Stimulated activated CD4-positive, alpha-beta T cell treated with anti-CD3 and anti-CD28 coated beads, Interleukin-2, amount 100 ng/mL, for 24 hours (primary cell): ENCODE measurements around the gene ANXA6.
"Not testable (repeated sequence)": the region's sequence is repeated elsewhere in the genome, so short reads cannot be mapped to it uniquely, and the experiment has no call there.

ENCODE experiments used
- DNase-seq, 2 donors: peaks; one replicate each; pipeline ENCODE4 v3.0.0-alpha.2; 2020

ANXA6 gene

DNA sequence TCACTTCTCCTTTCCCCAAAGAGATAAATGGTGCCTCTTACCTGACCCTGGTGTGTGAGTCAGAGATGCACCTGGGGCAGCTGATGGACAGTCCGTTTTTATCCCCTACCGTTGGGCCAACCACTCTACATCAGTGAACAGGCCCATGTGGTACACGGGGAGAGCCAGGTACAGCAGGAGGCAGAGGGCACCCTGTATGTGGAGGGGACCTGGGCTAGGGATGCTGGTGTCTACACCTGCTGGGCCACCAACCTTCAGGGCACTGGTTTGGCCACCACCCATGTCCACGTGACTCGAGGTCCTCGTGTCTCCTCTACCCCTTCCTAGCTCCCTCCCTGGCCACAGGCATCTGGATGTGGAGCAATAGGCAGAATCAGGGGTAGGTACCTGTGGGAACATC, 22.7 kb upstream of the ANXA6 start:
- no peak for DNase-seq

DNA sequence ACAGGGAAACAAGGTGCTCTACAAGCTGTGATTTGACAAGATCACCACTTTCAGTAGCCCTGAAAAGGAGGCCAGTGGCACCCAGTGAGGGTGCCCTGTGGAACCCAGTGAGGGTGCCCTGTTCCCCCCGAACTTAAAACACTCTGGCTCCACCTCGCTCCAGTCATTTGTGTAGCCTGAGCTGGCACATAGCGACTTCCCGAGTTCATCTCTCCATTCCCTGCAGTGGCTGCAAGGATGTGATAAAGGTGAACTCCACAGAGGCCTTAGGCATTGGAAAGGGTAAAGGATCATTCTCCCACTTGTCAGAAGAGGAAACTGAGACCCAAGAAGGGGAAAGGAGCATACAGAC, 21.9 kb upstream of the ANXA6 start:
- DNase-seq: no peak

DNA sequence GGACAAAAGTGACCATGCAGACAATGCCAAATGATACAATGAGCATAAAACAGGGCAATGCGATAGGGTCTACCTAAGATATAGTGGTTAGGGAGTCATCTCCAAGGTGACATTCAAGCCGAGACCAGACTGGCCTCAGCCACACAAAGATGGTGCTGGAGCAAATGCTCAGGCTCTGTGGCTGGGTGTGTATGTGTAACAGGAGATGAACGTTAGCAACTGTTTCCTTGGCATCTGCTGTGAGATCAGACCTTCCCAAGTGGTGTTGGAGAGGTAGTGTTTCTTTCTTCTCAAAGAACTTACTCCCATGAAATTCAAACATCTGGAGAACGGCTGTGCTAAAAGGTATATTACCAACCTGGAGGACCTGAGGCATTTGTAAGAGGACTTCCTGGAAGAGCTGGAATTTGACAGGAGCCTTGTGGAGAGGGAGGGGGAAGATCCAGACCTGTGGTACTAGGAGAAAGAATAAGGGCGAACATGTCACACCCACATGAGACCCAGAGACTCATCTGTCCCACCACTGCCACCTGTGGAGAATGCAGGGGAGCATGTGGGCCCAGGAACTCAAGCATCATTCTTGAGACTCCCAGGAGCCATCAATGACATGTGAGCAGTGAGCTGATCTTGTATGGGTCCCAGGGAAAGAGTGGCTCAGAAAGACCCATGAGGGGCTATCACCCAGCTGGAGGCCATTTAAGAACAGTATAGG, 21.4 kb upstream of the ANXA6 start:
- no peak for DNase-seq

DNA sequence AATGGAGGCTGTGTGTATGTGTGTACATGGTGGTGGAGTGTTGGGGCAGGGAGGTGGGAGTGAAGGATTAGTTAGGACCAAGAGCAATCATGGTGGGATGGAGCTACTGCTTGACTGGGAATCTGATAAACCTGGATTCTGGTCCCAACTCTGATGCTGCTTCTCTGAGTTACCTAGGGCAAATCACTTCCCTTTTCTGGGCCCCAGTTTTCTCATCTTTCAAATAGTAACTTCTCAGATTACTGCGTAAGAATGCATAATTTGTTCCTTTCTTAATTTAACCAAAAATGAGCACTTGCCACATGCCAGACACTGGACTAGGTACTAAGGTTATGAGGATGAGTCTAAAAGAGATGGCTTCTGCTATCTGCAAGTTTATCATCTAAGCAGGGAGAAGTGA, 20.8 kb upstream of the ANXA6 start:
- no peak for DNase-seq

DNA sequence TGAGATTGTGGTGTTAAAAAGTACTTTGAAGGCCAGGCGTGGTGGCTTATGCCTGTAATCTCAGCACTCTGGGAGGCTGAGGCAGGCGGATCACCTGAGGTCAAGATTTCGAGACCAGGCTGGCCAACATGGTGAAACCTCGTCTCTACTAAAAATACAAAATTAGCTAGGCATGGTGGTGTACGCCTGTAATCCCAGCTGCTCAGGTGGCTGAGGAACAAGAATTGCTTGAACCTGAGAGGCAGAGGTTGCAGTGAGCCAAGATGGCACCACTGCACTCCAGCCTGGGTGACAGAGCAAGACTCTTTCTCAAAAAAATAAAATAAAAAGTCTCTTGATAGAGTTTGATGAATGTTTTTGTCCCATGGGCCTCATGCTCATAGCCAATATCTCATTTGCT, 18.7 kb upstream of the ANXA6 start:
- DNase-seq: not testable (repeated sequence)

DNA sequence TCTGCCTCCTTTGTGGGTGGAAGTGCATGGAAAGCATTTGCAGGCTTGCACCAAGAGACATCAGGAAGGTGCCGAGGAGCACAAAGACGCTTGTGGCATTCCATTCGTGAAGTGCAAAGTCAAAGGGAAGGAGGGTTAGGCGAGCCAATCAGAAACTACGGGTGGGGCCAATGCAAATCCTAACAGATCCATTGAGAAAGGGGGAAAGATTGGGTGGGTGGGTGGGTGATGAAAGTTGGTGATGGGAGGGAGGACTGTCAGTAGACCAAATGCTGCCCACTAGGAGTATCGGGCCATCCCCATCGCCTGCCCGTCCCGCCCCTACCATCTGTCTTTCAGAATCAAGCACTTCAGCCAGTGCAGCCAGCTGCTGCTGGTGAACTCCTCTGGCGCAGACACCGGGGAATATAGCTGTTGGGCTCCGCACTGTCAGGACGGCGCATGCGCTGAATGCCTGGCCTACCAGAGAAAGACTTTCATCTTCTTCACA, 17.1 kb upstream of the ANXA6 start:
- no peak for DNase-seq

DNA sequence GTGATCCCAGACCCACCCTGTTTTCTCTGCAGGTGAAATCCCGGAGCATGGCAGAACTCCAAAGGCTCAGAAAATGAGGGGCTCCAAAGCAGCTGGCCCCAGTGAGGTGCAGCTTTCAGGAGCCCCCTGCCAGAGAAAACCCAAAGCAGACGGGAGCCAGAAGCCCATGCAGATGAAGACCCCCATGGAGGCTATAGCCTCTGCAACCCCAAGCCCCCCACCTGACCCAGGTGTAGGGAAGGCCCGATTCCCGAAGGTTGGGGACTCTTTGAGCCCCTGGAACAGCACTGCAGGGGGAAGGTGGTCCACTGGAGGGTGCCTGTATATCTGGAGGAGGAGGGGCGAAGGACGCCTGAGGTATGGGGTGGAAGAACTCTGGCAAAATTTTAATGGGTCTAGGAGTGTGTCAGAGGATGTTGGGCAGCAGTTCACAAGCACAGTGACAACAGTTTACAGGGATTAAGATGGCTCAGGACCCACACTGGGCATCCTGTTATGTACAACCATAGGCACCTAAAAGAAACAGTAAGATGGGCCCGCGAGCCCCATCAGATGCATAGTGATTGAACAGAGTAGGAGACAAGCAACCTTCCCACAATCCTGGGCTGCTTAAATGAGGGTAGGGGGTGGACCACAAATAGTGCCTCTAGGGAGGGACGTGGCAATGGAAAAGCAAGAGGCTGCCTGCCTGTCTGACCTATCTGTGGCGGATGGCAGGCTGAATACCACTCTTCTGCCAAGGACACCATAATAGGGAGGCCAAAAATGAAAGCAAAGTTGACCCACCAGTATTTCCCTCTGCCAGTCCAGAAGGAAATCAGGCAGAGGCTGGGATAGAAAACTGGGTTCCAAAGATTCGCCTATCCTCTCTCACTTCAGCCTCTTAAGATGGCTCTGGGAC, 16.4 kb upstream of the ANXA6 start:
- no peak for DNase-seq

DNA sequence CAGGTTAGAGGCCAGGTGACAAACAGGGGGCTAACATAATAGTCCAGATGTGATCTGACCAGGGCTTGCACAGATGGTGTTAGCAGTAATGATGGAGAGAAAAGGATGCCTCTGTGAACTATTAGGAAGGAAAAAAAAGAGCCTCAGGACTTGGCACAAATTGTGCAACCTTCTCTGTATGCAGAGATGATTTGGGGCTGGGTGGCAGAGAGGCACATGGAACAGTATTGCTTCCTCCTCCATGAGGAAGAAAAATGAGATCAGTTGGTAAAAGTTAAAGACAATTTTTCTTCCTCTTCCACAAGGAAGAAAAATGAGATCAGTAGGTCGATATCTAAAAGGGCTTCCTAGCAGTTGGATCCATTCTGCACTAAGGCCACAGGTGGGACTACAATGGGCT, 13.9 kb upstream of the ANXA6 start:
- no peak for DNase-seq

DNA sequence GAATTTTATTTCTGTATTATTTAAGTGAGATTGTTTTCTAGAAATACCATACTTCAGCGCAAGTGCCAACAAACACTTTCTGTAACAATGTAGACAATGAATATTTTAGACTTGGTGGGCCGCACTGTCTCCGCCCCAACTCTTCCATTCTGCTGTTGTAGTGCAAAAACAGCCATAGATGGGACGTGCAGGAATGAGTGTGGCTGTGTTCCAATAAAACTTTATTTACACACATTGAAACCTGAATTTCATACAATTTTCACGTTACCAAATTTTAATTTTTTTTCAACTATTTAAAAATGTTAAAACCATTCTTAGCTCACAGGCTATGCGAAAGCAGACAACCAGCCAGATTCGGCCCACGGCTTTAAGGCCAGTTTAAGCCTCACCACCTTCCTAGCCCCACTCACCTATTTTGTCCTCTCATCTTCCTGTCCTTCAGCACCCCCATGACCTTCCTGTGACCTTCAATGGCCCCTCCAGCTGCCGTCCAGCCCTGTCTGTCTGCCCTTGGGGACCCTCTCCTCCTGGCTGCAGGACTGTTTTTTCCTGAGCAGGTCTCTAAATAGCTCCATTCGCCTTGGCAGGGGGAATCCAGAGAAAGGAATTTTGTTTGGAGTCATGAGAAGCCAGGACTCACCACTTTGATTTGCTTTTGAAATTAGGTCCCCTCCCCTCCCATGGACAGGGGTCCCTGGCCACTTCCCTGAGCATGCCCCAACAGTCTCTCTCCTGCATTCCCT, 11.2 kb upstream of the ANXA6 start:
- DNase-seq: no peak

DNA sequence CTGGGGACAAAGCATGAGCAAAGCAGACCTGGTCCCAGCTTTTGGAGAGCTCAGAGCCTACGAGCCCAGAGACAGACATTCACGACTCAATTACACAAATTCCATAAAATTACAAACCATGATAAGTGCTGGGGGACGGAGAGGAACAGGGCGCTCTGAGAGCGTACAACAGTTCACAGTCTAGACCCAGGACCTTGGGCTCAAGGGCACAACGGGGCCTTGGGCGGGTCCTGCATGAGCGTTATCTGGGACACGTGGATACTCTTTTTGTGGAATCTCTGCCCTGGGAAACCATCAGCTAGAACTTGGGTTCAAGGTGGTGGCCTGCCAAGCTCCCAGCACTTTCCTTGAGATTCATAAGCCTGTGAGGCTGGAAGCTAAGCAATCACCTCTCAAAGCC, 9.4 kb upstream of the ANXA6 start:
- no peak for DNase-seq

DNA sequence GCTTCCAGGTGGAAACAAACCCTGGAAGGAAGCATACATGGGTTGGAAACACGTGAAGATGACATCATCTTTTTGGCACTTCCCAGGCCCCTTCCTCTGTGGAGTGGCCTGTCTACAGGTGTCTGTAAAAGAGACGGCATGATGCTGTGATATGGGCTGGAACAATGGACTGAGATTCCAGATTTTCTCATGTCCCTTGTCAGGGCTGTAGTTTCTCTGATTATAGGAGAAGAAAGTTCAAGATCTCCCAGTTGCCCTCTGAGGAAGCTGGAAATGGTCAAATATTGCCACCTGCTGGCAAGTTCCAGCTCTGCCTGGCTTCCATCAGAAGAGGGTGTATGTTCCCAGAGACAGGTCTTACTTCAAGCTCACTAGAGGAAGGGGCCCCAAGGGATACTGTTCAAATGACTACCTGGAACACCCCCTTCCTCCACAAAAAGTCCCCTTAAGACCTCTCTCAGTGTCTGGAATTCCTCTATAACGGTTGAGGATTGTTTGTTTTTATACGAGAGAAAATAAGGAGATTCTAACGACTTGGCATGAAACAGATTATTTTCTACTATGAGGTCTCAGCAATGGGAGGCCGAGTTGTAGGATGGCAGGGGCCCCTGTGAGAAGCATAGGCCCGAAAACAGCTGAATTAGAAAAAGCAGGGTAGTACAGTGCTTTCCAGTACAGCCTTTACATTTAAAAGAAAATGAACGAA, 7.3 kb upstream of the ANXA6 start:
- DNase-seq: peak; percentile 80 to 81

DNA sequence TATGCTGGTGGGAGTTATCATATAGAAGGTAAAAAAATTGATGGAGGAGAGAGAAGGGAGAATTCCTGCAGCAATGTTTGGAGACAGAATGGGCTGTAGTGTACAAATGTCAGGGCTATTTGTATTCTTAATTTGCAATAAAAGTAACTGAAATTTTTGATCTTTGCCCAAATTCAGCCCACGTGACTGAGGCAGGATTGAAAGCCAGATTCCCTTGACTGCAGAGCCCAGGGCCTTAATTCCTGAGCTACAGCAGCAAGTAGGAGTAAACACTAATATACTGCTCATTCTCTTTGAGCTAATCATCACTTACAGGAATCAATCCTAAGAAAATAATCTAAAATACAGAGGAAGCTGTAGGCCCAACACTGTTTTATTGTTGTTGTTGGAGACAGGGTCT, 5.2 kb upstream of the ANXA6 start:
- no peak for DNase-seq

DNA sequence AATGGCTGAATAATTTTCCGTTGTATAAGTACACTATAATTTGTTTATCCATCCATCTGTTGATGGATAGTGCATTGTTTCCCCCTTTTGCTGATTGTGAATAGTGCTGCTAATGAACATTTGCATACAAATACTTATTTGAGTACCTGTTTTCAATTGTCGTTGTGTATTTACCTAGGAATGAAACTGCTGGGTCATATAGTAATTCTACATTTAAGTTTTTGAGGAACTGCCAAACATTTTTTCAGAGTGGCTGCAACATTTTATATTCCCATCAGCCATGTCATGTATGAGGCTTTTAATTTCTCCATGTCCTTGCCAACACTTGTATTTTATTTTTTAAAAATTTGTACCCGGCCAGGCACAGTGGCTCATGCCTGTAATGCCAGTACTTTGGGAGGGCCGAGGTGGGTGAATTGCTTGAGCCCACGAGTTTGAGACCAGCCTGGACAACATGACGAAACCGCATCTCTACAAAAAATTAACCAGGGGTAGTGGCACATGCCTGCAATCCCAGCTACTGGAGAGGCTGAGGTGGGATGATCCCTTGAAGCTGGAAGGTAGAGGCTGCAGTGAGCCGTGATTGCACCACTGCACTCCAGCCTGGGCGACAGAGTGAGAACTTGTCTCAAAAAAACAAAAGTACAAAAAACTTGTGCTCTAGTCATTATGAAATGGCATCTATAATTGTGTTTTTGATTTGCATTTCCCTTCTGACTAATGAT, 2.2 kb upstream of the ANXA6 start:
- DNase-seq: no peak

DNA sequence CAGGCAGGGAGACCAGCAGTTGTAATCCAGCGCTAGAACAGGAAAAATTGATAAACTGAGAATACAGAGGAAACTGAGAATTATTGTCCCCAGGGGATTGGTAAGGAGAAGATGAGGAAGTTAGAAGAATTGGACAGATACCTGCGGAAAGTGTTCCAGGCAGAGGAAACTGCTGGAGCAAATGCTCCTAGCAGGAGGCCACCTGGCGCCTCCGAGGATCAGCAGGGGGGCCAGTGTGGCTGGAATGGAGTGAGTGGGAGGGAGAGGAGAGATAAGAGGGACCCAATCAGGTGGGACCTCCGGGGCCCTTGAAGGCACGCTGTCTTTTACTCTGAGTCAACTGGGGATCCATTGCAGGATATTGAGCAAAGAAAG, 695 bp upstream of the ANXA6 start:
- no peak for DNase-seq

DNA sequence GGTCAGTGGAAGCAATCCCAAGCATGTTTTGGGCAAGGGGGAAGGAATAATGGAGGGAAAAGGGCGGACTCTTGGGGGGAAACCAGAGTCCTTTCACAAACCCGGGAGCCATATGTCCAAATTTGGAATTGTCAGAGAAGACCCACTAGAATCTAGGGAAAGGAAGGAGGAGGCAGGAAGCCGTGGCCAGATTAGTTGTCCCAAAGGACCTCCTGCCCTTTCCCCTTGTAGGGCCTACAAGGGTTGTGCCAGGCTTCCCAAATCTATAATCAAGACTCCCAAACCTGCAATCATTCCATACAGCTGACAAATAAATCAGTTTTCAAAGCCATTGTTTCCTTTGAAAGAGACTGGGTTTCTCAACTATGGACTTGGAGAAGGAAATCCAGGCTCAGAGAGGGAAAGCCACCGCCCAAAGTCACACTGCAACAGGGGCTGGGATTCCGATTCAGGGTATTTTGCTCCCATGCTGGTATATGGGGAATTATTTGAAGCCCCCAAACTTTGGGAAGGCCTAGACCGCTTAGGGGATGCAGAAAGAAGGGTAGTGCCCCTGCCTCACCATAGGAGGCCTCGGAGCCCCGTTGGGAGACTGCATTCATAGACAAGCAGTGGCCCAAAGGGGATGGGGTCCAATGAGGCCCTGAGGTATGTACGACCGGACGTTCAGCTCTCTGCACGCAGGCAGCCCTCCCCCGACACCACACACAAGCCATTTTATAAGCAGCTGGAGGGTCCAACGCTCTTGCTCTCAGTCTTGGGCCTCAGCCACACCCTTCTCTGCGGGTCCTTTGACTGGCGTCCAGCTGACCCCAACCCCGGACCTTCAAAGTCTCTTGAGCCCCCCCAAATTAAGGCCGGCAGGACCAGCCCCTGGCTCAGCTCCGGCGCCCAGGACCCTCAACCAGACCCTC, 815 bp downstream of the ANXA6 start:
- peak in 1 of 2 donors; percentile 41 for DNase-seq

DNA sequence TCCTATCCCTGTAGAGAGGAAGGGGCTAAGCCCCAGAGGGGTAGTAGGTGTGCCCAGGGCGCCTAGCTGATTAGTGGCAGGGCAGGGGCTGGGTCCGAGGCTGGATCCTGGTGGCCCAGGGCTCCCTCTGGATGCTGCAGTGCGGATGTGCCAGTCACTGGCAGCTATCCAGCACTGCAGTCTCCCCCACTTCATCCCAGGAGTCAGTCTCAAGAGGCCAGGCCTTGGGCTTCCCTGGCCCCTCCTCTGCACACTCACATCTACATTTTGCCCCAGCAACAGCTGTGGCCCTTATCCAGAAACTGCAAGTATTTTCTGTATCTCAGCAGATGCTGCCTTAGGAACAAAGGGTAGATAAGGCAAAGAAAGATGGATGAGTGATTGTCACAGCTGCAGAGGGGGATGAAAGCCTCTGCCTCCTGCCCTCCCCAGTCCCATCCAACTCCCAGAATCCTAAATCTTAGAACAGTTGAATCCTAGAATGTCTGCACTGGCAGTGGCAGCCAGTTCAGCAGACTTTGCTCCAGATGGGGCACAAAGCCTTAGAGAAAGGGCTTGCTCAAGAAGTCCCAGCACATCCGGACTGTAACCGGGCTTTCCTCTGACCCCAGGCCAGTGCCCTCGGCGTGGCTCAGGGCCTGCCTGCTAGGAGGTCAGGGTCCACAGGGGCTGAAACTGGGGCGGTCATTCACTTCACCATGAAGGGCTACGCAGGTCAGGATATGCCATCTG, 1.6 kb downstream of the ANXA6 start:
- DNase-seq: peak in 1 of 2 donors; percentile 23

DNA sequence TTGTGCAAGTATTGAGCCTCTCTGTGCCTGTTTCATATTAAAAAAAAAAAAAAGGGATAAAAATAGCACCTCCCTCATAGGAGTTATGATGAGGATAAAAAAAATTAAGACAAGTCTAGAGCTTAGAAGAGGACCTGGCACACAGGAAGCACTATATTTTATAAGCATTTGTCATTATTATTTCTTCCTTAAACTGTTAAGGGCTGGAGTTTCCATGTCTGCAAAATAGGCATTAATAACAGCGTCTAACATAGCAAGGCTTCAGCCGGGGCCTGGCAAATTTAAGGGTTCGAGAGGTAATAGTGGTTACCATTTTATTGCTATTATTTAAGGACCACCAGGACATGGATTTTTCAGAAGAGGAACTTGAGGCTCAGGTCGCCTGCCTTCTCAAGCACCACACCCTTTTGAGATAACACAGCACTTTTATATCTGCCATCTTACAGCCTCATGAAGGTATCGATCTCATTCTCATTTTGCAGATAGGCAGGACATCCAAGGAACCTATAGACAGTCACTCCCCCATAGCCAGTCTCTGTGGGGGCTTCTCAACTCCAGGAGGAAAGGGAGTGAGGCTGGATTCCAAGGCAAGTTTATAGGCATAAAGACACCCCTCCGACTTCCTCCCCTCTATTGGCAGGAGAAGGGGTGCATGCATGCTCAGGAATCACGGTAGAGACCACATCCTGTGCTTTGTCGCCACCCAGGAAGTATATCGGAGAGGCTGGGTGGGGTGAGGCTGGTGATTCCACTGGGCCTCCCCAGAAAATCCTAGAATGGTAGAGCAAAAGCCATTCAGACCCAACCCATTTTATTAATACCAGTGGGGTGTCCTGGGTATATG, 2.4 kb downstream of the ANXA6 start:
- peak; percentile 52 to 57 for DNase-seq

DNA sequence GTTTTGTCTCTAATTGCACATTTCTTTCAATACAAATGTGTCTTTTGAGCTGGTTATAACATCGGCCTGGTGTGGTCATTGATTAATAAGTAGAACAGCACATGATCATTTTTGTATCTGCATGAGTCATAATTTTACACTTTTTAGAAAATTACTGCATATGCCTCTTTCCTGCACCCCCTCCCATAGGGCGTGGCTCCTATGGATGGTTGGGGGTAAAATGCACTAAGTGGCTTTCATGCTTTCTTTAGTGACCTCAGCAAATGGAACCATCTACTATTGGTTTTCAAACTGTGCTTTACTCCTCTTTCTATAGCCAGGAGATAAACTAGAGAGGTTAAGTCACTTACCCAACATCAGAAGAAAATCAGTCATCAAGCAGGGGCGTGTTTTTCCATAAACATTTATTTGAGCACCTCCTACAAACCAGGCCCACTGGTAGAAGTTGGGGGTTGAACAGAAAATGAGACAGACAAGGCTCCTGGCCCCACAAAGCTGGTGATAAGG, 3.8 kb downstream of the ANXA6 start:
- peak; percentile 58 to 59 for DNase-seq

DNA sequence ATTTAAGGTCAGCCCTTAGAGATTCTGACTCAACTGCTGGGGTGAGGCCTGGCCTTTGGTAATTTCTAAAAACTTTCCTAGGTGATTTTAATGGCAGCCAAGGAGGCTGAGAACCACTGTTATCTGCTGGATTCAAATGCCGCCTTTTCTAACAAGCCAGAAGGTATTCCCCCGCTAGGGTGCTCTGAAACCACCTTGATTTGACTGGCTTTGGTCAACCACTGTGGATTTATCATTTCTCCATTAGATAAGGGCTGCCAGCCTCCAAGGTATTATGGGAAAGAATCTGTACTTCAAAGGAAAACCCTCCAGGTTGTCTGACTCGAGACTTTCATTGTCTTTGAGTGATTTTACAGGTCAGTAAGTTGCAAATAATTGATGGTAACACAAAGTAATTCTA, 4.3 kb downstream of the ANXA6 start:
- DNase-seq: no peak
